HG02981 (cell line): ENCODE measurements around the gene IGSF9B.

Experiments used
- ATAC-seq: cut with Tn5 transposase; IDR thresholded peaks from one replicate; pipeline ENCODE4 v1.9.1; 2021; ENCODE audit warnings: mild to moderate bottlenecking, moderate library complexity; ENCODE audit not compliant: unreplicated experiment

IGSF9B gene

DNA sequence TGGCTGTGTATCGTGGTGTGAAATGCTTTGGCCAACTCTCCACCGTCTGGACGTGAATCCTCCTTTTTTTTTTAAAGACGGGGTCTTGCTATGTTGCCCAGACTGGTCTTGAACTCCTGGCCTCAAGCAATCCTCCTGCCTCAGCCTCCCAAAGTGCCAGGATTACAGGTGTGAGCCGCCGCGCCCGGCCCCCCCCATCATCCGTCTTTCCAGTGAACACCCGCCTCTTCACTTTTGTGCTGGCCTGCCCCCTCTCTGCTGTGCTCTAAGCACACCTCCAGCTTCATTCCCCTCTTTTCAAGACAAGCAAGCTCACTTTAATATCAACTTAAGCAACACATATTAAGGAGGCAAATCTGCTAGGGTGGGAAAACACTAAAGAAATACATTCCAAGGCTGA lies 35.3 kb downstream of the IGSF9B start:
- ATAC-seq: no peak

DNA sequence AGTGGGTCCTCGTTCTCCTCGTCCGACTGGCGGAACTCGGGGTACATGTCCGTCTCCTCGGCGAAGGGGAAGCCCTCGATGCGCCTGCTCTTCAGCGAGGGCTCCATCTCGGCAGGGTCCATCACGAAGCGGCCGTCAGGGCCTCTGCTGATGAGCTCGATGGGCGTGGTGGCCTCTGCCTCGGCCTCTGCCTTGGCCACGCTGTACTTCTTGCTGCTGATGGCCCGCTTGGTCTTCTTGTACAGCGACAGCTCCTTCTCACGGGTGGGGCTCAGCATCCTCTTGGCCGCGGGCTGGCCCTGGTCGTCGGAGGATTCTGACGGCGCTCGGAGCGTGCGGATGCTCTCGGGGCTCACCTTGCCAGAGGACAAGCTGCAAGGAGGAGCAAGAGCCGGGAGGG lies 35.7 kb downstream of the IGSF9B start:
- no peak for ATAC-seq

DNA sequence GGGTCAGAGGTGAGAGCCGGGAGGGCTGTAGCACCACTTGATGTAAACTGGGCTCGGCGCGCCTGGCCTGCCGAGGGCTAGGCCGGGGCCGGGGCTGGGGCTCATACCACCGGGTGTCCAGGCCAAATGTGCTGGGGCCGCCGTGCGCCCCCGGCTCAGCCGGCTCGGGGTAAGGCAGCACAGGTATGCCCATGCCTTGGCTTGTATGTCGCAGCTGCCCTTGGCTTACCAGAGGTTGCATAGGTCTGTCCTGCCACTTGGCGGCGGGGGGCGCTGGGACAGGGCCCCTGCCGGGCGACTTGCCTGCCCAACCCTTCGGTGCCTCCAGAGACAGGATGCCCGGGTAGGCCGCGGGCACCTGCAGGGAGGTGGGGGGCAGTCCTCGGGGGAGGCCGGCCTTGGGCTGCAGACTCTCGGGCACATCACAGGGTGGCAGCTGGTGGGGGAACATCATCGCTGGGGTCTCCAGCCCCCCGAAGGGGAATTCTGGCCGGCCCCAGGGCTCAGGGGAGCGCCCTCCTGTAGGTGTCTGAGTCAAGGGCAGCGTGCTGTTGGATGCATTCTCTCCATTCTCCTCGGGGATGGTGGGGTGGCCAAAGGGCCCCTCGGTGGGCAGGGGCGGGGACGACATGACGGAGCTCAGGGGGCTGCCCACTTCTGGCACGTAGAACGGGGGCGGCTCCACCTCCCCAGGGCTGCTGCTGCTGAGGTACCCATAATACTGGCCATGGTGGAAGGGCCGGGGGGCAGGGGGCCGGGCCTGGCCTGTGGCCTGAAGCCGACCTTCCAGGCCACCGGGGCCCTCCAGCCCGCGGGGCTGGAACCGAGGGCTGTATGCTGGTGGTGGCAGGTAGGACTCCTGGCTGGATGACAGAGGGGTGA lies 36.4 kb downstream of the IGSF9B start:
- no peak for ATAC-seq

DNA sequence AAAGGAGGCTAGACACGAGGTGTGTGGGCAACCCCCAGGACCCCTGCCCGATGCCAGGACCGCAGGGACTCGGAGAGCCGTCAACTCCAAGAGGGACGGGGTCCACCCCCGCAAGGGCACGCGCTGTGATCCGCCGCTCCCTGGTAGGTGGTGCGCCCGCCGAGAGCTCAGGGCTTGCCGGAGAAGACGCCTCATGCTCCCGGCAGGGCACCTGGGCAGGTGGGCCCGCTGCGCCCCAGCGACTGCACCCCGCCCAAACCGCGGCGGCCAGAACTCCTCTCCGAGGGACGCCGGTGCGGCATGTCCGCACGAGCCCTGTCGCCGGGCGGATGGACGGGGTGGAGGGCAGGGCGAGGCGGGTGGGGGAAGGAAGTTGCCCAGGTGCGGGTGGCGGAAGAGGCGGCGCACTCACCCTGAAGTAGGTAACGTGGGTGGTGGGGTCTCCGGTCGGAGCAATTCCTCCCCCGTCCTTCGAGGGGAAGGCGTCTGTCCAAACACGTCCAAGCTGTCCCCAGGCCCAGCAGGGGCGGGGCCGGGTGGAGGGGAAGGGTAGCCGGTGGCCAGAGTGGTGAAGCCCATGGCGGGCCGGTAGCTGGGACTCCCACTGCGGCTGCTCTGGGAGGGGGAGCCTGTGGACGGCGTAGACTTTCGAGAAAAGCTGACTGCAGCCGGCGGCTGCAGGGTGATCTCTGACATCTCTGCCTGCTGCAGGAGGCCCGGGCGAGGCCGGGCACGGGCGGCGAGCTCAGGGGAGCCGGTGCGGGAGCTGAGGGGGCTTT lies 37.2 kb downstream of the IGSF9B start:
- ATAC-seq: no peak

DNA sequence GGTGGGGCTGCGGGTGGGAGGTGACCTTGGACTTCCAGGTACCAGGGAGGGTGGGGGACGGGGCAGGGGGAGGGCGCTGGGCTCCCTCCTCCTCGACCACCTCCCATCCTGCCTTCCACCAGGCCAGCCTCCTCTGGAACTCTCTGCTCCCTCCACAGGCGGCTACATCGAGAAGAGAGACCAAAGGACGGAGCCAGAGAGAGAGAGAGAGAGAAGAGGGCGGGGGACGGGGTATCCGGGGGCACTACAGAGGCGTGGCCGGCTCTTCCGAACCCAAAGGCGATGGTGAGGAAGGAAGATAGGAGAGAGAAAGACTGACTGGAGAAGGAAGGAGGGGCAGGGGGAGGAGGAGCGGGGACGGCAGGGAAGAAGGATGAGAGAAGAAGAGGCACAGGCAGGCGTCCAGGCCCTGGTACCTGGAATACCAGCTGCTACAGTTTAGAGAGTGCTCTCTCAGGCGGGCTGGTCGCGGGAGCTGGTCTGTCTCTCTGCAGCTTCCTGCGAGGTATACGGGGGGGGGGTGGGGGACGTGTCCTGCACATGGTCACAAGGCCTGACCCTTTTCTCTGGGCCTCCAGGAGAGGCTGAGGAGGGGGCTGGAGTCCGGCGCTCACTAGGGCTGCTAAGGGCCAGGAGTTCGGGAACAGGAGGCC lies 38.0 kb downstream of the IGSF9B start:
- no peak for ATAC-seq

DNA sequence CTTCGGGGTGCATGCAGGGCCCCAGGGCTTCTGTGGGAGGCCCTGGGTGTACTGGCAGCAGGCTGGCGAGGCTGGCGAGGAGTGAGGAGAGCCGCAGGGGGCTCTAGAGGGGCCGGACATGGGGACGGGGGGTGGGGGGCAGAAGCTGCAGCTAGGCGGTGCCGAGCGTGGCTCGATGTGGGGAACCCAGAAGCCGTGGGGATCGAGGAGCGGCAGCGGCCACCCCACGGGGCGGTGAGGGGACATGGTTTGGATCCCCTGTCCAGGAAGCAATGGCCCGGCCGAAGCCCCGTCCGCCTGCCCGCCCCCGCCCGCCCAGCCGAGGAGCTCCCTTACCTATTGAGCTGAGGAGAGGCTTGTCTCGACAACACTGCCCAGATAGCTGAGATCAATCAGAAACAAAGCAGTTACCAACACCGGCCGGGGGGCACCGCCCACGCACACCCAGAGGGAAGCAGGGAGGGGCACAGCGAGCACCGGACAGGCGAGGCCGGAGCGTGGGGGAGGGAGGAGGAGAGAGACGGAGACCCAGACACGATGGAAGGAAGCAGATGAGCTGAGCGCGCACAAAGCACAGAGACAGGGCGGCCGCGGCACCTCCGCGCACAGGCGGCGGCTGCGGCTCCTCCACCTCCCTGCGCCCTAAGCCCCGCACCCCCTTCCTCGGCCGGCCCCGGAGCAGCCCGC lies 38.7 kb downstream of the IGSF9B start:
- ATAC-seq: no peak

DNA sequence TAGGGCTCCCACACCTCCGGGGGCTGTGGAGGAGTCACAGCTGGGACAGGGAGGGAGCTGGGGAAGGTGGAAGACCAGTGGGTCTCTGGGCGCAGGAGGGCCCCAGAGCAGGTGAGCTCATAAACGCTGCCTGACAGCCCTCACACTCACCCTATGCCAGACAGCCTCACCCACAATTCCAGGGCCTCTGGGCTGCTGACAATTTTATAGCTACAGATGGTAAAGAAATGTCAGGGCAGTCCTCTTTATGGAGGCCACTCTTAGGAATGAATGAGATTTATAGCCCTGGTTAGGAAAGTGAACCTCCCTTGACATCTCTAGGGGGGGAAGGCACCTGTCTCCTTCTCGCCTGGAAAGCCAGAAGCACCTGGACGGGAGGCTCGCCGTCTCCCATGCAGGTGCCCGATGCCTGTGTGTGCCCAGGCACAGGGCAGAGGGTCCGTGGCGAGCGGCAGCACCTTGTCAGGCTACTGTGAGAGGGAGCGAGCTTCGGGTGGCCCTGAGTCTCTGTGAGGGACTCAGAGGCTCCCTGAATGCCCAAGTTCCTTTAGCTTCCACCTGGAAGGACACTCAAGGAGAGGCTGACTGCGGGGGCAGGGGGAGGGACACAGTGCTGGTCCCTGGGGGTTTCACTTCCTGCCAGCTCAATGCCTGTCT lies 39.9 kb downstream of the IGSF9B start:
- ATAC-seq: no peak

DNA sequence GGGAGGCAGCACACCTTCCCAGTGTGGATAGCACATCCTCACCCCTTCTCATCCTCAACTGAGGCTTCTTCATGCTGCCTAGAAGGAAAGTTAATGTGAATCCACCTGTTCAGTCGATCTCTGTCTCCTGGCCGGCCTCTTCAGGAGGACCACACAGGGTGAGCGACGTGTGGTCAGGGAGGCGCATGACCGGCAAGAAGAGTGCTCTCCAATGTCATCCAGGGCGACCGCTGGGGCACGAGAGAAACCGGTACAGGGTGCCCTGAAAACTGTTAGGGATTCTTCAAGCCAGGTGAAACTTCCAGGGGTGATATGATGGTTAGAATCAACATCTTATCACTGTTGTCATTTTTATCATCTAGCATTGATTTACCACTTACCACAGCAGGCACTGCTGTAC lies 43.0 kb downstream of the IGSF9B start:
- ATAC-seq: no peak

DNA sequence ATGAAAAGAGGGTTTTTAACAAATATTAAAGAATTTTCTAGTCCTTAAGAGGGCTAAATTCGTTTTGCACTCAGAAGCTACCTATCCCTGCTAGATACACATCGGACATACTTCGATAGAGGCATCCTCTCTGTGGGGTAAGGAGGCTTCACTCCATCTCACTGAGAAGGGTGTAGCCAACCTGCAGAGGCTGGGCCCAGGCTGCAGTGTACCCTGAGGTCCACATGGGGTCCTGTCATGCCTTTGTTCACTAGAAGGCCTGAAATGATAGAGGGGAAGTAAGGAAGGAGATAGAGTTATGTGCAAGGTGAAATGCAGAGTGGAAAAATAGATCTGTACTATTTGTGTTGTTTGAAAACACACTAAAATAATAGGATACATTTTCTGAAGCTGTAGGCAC lies 45.6 kb downstream of the IGSF9B start:
- ATAC-seq: no peak

DNA sequence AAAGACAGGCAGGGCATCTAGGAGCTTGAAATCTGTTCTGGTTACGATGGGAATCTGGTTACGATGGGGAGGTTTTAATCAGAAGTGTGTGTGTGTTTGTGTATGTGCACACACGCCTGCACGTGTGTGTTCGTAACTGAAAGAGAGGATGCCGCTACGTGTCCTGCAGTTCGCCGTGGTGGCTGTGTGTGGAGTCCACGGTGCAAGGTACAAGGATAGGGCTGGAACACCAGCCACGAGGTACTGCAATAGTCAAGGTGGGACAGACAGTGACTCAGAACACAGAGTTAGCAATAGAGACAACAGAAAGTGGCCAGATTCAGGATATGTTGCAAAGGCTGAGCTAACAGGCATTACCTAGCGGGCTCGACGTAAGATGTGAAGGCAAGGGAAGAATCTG lies 46.7 kb downstream of the IGSF9B start:
- ATAC-seq: no peak

DNA sequence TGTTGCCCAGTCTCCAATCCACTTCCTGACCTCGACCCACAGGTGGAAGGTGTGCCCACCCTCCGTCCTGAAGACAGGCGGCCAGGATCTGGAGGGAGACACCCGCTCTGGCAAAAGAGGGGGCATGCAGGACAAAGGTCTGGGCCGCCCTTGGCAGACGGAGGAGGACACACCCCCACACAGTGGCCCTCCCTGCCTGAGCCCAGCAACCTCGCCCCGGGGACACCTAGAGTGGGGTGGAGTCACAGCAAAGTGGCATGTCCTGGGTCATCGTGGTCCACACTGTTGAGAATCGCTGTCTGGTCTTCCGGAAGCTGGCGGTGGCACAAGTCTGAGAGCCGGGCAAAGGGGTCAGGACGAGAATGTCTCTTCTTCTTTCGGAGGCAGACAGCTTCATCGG lies 47.9 kb downstream of the IGSF9B start:
- ATAC-seq: no peak

DNA sequence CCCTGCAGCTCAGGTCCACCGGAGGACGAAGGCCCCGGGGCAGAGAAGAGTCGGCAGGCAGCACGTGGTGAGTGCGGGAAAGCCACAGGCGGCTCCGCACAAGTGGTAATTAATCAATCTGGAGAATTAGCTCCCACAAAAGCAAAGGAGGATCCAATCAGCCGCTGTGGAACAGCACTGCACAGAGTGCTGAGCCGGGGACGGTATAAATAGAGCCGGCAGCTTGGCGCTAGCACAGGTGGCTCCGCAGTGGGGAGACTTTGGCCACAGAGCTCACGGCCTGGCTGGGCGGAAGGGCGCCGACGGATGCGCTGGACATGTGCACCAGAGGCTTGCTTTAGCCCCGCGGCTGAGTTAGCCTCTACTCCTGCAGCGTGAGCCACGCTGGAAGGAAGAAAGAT lies 48.9 kb downstream of the IGSF9B start:
- ATAC-seq: no peak

DNA sequence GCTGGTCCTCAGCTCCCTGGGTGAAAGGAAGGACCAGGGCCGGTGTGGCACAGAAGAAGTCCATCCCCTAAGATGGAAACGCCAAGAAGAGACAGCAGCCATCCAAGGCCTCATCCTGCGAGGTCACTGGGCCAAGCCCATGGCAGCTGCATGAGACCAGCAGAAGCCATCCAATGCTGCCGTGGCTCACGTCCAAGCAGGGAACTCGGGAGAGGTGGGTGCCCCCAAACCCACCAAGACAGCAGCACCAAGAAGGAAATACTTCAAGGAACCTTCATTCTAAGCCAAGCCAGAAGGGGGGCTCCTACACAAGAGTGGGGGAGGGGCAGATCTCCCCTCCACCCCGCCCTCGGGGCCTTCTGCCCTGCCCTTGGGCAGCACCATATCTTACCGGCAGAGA lies 49.6 kb downstream of the IGSF9B start:
- no peak for ATAC-seq

DNA sequence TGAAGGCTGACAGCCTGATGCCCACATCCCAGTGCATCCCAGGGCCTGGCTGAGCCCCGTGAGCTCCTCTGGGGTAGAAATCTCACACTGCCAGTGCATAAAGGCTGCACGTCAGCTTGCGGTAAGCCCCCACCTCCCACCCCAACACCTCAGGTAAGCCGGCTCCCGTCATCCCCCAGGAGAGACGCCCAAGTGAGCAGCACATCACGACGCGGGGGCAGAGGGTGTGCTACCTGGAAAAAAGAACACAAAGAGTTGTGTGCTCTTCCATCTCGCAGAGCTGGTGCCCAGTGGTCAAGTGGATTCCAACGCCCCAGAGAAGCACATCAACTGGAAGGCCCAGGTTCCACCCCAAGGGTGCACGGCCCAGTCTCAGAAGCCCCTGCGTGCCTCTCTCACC lies 50.0 kb downstream of the IGSF9B start:
- ATAC-seq: no peak

DNA sequence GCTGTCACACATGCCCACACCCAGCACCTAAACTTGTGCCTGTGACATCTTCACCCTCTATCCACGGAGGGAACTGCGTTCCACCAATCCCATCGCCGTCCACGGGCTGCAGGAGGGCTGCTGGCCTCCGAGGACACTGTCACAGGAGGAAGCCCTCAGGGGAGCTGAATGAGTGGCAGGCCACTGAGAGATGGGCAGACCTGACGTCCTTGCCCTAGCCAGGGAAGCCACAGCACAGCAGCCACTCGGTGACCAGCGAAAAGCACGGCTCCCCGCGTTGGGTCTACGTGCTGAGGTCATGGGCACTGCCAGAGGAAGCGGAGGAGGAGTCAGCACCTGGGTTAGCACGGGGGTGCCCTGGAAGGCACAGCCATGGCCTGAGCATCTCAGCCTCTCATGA lies 50.5 kb downstream of the IGSF9B start:
- no peak for ATAC-seq

DNA sequence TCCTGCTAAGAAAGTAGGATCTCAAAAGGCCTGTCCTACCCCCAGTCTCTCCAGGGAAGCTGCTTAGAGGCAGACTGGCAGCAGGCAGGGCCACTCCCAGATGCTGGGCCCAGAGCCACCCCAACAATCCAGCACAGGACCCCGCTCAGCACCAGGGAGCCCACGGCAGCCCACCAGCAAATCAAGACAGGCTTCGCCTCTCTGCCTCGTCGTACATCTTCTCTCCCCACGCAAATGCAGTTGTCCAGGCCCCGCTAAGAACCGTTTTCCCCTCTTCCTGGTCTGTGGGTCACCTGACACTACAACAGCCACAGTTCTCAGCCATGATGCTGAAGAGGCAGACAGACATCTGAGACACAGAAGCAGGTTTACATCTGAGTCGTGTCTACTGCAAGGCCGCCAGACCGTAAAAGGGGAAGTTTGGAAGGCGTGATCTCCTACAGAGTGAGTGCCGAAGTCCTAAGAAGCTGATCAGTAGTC lies 51.1 kb downstream of the IGSF9B start:
- ATAC-seq: no peak

DNA sequence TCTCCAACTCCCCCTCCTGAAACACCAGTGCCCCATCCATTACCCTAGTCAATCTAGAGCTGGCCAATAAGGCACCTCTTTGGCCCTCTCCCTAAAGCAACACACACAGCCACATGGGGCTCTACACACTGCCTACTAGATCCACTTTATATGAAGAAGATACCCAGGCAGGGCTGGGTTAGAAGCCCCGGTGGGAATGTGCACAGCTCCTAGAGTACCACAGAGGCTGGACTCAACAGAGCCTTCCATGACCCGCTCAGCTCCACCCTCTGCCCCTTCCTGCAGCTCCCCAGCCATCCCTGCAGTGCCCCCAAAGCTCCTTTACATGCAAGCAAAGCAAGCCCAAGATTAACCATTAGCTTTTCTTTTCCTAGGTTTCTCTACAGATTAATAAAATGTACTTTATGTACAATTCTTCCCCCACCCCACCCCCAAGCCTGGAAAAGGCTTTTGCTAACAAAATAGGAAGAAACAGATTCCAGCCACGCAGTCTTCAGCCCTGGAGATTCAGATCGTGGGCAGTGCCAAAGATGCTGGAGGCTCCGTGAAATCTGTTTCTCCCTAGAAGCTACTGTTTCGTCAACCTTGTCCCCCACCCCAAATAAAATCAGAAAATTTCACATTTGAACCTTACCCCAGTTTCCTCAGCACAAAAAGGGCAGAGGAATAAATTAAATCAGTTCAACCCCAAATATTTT lies 51.8 kb downstream of the IGSF9B start:
- no peak for ATAC-seq

DNA sequence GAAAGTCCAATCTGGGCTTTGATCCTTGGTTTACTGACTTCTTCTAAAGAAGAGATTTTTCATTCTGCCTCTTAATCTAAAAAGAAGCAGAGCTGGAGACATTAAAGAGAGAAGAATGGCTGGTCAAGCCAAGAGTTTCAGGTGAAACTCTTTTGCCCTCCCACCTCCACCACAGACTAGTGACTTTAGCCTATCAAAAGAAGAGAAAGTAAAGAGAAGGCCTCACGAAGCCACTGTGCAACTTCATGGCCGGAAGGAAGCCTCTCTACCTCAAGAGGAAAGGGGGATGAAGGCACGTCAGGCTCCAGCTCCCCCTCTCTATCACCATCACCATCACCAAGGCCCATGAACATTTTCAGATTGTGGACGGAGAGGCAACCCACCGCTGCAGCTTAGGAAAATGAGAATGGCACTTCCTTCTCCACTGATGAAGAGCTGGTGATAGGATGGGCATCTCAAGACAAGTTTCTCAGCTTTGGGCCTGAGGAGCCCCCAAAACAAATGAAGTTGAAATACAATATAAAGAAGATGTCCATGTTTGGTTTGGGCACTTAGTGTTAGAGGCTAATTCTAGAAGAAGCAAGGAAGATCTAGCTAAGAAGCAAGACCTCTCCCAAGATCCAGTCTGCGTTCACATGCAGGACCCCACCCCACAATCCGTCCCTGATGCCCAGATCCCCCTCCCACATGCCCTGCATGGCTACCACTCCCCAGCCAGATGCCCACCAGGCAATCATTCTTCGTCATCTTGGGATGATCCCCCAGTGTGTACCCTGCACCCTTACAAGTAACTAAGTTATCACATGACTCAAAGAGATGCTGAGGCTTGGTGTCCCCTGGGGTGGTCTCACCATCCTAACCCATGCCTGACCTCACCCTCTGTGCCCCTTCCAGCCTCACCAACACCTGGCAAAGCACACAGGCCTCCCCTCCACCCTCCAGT lies 52.6 kb downstream of the IGSF9B start:
- no peak for ATAC-seq

DNA sequence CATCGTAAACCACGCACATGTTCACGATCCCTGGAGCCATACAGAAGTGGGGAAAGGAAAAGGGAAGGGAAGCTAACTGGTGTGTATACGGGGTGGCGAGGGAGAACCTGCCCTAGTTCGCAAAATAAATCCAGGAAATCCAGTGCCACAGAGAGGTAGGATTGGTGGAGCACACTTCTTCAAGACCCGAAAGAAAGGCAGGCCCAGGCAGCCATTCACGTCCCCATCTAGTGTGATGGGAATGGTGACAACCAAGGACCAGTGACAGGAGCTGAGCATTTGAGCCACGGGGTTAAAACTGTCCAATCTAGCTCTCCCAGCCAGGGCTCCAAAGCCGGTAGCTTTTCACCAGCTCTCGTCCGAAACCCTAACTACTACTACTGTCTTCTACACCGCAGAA lies 53.7 kb downstream of the IGSF9B start:
- ATAC-seq: no peak
